Esophagus (tissue), 2 donors: ENCODE measurements around the gene DAPP1. TPM values are rescaled to one million over a fixed set of nuclear protein-coding genes. Genes with fewer than 3 reads are reported as not detected.

Experiments used
- H3K27ac ChIP-seq, 2 donors: one replicate each; pipeline ENCODE4 v1.5.1; 2013; ENCODE audit warnings: low read depth in 2 of 2, mild to moderate bottlenecking in 2 of 2, inconsistent platforms in 1 of 2, low read length in 1 of 2, moderate library complexity in 1 of 2
- H3K27me3 ChIP-seq, 2 donors: one replicate each; pipeline ENCODE4 v1.6.1; 2013; ENCODE audit warnings: low read length in 2 of 2, control low read depth in 1 of 2, mild to moderate bottlenecking in 1 of 2; ENCODE audit not compliant: insufficient read depth in 2 of 2, control insufficient read depth in 1 of 2
- H3K36me3 ChIP-seq, 2 donors: one replicate each; pipeline ENCODE4 v1.6.1; 2013; ENCODE audit warnings: low read length in 1 of 2; ENCODE audit not compliant: control insufficient read depth in 2 of 2, insufficient read depth in 2 of 2
- H3K4me1 ChIP-seq, 2 donors: one replicate each; pipeline ENCODE4 v1.6.1; 2013; ENCODE audit warnings: low read length in 1 of 2; ENCODE audit not compliant: control insufficient read depth in 2 of 2, insufficient read depth in 2 of 2
- H3K4me3 ChIP-seq, 2 donors: one replicate each; pipeline ENCODE4 v1.5.1; 2013; ENCODE audit warnings: low read length in 2 of 2, mild to moderate bottlenecking in 2 of 2, low read depth in 1 of 2, moderate library complexity in 1 of 2
- H3K9me3 ChIP-seq, 2 donors: one replicate each; pipeline ENCODE4 v1.6.1; 2013; ENCODE audit warnings: mild to moderate bottlenecking in 2 of 2, low read depth in 1 of 2, low read length in 1 of 2, moderate library complexity in 1 of 2; ENCODE audit not compliant: control insufficient read depth in 2 of 2, insufficient read depth in 1 of 2
- WGBS, 2 donors: extraction: QIAGEN DNeasy Blood & Tissue Kit; methylation state at CpG; one replicate each; pipeline ENCODE4 v1.1.7; 2013; 5-methylcytosine and 5-hydroxymethylcytosine counted together
- polyA plus RNA-seq, 2 donors: library from polyadenylated mRNA; stranded (reverse); fragments of 200-250 nt; gene quantifications; one replicate each; pipeline ENCODE4 v1.2.3, GENCODE V29; 2013
- donor health status: healthy with polysubstance abuse.
- donor health status: Bipolar disorder and iron deficiency.

Gene DAPP1
- polyA plus RNA-seq, 2 donors: 29.1 to 40.6 TPM

- Histone ChIP-seq H3K36me3 (no peaks in the 10 kb centered on the region), H3K9me3 (no peaks in the 10 kb centered on the region), H3K4me3 (no peak overlapping the region), H3K4me1 (no peaks in the 10 kb centered on the region), H3K27ac (no peak overlapping the region), H3K27me3 (no peaks in the 10 kb centered on the region)
- WGBS, 2 donors: 81 to 84% methylated on average over 4 of the region's 4 CpGs
Measured at GRCh38 chr4:99807666-99808065, 9.0 kb upstream of the DAPP1 start.

DNA sequence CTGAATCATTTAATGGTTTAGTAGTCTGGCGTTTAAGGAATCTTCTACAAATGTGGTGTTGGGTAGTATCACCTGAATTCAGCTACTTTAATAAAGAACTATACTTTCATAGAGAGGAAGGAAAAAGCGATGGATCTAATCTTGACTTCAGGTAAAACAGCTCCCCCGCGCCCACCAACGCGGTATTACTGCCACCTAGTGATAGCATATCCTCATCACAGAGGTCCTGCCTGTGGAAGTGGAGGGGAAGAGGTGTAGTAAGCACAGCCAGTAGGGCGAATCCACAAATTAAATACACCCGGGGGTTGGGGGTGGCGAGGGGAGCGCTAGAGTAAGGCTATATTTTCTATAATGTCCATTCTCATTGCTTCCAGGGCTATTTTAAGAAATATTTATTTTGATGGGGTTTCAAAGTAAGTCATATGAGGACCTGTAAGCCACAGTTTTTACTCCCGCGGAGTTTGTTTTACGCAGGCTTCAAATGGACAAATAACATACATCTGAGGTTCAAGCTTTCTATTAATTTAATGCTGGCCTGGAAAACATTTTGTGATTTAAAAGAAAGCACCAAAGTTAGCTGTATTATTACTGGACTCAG is 8.3 kb upstream of the DAPP1 start:
- Histone ChIP-seq H3K36me3 (no peaks in the 10 kb centered on the region), H3K4me3 (no peak overlapping the region), H3K9me3 (no peaks in the 10 kb centered on the region), H3K4me1 (no peaks in the 10 kb centered on the region), H3K27ac (no peak overlapping the region), H3K27me3 (no peaks in the 10 kb centered on the region)
- WGBS, 2 donors: 27 to 28% methylated on average over 13 of the region's 13 CpGs

- H3K27me3 ChIP-seq: no peaks in the 10 kb centered on the region
- H3K4me1 ChIP-seq: no peaks in the 10 kb centered on the region
- no peak overlapping the region for H3K27ac ChIP-seq
- WGBS, 2 donors: 74 to 81% methylated on average over 1 of the region's 1 CpG
- H3K36me3 ChIP-seq: no peaks in the 10 kb centered on the region
- H3K4me3 ChIP-seq: no peak overlapping the region
- no peaks in the 10 kb centered on the region for H3K9me3 ChIP-seq
Measured at GRCh38 chr4:99809326-99809725, 7.3 kb upstream of the DAPP1 start.

DNA sequence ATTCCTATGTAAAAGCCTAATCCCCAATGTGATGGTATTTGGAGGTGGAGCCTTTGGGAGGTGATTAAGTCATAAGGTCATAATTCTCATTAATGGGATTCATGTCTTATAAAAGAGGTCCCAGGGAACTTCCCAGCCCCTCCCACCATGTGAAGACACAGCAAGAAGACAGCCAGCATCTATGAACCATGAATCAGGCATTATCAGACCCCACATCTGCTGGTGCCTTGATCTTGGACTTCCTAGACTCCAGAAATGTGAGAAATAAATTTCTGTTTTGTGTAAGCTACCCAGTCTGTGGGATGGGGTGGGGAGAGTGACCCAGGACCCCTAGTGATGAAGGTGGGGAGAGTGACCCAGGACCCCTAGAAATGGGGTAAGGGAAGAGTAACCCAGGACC is 6.1 kb upstream of the DAPP1 start:
- H3K4me3 ChIP-seq: no peak overlapping the region
- H3K27ac ChIP-seq: no peak overlapping the region
- H3K36me3 ChIP-seq: no peaks in the 10 kb centered on the region
- H3K27me3 ChIP-seq: no peaks in the 10 kb centered on the region
- no peaks in the 10 kb centered on the region for H3K4me1 ChIP-seq
- H3K9me3 ChIP-seq: no peaks in the 10 kb centered on the region

DNA sequence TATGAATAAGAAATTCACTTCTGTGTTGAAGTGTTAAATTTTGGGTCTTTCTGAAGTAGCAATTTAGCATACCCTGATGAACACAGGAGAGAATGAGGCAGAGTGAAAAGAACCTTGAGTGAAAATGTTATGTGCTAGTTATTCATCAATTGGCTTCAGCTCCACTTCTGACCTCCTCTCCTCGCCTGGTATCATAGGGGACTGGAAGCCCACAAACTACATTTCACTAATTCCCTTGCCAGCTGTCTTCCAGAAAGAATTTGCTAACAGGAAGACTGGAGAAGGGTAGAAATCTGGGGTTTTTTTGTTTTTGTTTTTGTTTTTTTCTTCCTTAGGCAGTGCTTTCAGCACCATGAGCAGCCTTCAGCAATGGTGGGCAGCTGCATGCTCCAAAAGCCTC is 5.5 kb upstream of the DAPP1 start:
- Histone ChIP-seq H3K27ac (no peak overlapping the region), H3K36me3 (no peaks in the 10 kb centered on the region), H3K9me3 (no peaks in the 10 kb centered on the region), H3K4me3 (no peak overlapping the region), H3K27me3 (no peaks in the 10 kb centered on the region), H3K4me1 (no peaks in the 10 kb centered on the region)
- 73 to 78% methylated on average over 1 of the region's 1 CpG for WGBS, 2 donors

DNA sequence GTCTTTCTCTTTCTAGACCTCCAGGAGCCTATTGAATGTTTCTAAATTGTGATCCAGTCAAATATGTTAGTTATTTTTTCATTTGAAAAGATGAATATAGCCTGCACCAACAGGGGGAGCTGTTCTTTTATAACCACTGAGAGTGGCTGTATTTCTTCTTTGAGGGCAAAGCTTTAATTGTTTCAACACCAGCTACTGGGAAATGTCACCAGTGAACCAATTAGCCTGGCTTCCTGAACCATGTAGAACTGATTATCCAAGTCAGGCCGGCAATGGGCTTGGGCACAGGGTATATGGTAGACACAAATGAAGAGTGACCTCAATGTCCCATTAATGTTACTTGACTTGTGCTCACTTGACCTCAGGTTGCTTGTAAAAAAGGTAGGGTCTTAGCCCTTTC is 4.8 kb upstream of the DAPP1 start:
- Histone ChIP-seq H3K36me3 (no peaks in the 10 kb centered on the region), H3K4me1 (no peaks in the 10 kb centered on the region), H3K27ac (no peak overlapping the region), H3K4me3 (no peak overlapping the region), H3K9me3 (no peaks in the 10 kb centered on the region), H3K27me3 (no peaks in the 10 kb centered on the region)
- WGBS, 2 donors: 70 to 84% methylated on average over 1 of the region's 1 CpG

DNA sequence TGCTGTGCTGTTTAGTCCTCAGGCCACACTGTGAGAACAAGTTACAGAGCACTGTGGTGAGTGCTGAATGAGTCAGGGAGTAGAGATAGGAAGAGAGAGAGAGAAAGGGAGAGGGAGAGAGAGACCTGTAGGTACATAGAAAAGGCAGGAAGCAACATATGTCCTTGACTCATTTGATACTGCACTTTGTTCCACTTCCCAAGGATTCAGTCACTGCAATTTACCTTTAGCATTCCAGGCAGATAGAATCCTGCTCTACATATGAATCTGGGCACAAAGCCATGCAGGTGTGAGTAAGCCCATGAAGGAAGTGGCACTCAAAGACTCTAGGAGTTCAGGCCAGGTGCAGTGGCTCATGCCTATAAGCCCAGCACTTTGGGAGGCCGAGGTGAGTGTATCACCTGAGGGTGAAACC is 1.0 kb upstream of the DAPP1 start:
- H3K36me3 ChIP-seq: no peaks in the 10 kb centered on the region
- H3K9me3 ChIP-seq: no peaks in the 10 kb centered on the region
- WGBS, 2 donors: 39 to 50% methylated on average over 1 of the region's 1 CpG
- no peaks in the 10 kb centered on the region for H3K27me3 ChIP-seq
- peak overlapping the region; percentile 81 to 93 for H3K27ac ChIP-seq
- H3K4me3 ChIP-seq: no peak overlapping the region
- H3K4me1 ChIP-seq: no peaks in the 10 kb centered on the region

DNA sequence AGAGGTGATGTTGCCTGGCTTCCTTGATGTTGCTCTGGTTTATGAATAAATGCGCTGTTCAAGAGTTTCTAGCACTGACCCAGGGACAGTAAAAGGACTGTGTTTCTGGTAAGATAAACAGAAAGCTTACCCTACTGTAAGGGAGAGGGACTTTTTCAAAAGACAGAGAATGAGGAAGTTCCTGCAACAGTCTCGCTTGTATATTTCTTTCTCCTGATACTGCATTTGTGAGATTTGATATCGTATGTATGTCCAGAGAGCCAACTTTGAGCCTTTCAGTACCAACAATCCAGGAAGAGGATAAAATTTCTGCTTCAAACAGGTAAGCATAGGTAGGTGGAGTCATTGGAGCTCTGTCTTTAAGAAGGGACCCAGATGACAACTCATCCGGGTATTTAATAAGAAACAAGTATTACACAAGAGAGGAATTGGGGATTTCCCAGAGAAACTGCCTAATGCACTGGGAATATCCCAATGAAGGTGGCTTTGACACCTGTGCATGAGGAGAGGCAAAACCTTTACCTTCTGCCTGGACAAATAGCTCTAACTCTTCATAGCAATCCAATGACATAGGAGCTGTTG is 773 bp downstream of the DAPP1 start:
- no peaks in the 10 kb centered on the region for H3K36me3 ChIP-seq
- H3K4me1 ChIP-seq: no peaks in the 10 kb centered on the region
- no peaks in the 10 kb centered on the region for H3K9me3 ChIP-seq
- no peaks in the 10 kb centered on the region for H3K27me3 ChIP-seq
- H3K27ac ChIP-seq: peak overlapping the region; percentile 93 to 99
- peak overlapping the region; percentile 61 to 68 for H3K4me3 ChIP-seq
- 42 to 51% methylated on average over 4 of the region's 4 CpGs for WGBS, 2 donors

DNA sequence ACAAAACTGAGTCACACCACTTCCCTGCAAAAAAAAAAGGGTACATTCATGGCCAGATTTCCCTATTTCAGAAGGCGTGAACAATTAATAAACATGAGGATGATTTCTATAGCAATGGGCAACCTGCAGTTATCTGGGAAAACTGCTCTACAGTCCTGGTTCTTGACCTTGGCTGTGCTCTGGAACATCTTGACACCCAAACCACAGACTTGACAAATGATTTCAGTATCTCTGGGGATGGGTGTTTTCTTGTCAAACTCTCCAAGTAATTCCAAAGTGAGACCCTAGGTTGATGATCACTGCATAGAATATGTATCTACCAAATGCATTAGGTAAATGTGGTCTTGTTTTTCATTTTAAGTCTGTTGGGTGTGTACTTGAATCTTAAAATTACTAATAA is 2.0 kb downstream of the DAPP1 start:
- Histone ChIP-seq H3K4me3 (peak overlapping the region in 1 of 2 donors; percentile 68), H3K27ac (no peak overlapping the region), H3K9me3 (no peaks in the 10 kb centered on the region), H3K36me3 (no peaks in the 10 kb centered on the region), H3K27me3 (no peaks in the 10 kb centered on the region), H3K4me1 (no peaks in the 10 kb centered on the region)
- WGBS, 2 donors: 88 to 90% methylated on average over 1 of the region's 1 CpG

DNA sequence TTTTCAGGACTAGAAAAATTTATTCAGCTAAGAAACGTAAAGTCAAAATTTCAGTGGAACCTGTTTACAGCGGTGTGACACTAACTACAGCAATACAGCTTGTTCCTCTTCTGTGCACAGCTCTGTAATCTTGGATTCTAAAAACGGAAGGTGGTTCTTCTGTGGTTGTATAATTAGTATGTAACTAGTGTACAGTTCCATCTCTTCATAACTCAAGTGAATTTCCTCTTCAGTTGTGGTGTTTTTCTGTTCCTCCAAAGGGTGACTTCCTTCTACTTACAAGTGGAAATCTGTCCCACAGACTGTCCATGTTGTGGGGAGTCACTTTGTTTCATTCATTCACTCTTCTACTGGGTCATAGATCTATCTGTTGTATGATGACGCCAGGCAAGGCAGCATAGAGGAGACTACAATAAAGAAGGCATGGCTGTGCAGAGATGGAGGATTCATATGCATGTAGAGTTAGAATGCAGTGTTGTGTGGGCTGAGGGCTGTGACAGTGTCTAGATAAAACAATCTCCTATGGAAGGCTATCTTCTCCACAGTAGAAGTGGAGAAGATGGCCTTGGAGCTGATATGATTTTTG is 5.4 kb downstream of the DAPP1 start:
- no peaks in the 10 kb centered on the region for H3K36me3 ChIP-seq
- H3K4me3 ChIP-seq: no peak overlapping the region
- H3K27me3 ChIP-seq: no peaks in the 10 kb centered on the region
- no peaks in the 10 kb centered on the region for H3K9me3 ChIP-seq
- no peak overlapping the region for H3K27ac ChIP-seq
- 70 to 85% methylated on average over 4 of the region's 4 CpGs for WGBS, 2 donors
- peaks cover 0 to 2% of the 10 kb centered on the region in 2 donors for H3K4me1 ChIP-seq
